H9 (cell line): Measurements from ENCODE around the gene SF3B5. TPM values are rescaled to one million over a fixed set of nuclear protein-coding genes. Genes with fewer than 3 reads are reported as not detected.

Experiments
- DNase-seq: peaks from one replicate; pipeline ENCODE4 v3.0.0-alpha.2; 2017
- H2AFZ ChIP-seq: one replicate; pipeline ENCODE4 v1.6.1; 2013; ENCODE audit warnings: mild to moderate bottlenecking, low read length, control low read depth, moderate library complexity
- H2AK5ac ChIP-seq: 2 replicates; pipeline ENCODE4 v1.6.1; 2013; ENCODE audit warnings: low read length, control low read depth, mixed read lengths; ENCODE audit not compliant: insufficient read length
- H2BK120ac ChIP-seq: one replicate; pipeline ENCODE4 v1.6.1; 2013; ENCODE audit warnings: low read depth, mild to moderate bottlenecking, low read length, control low read depth, inconsistent platforms; ENCODE audit not compliant: poor library complexity, severe bottlenecking
- H2BK12ac ChIP-seq: 2 replicates; pipeline ENCODE4 v1.6.1; 2013; ENCODE audit warnings: low read length, control low read depth, mixed read lengths, low read depth; ENCODE audit not compliant: insufficient read length
- H2BK15ac ChIP-seq: 2 replicates; pipeline ENCODE4 v1.6.1; 2013; ENCODE audit warnings: low read depth, low read length, control low read depth
- H2BK20ac ChIP-seq: one replicate; pipeline ENCODE4 v1.6.1; 2013; ENCODE audit warnings: low read depth, mild to moderate bottlenecking, low read length, control low read depth, inconsistent platforms; ENCODE audit not compliant: poor library complexity, severe bottlenecking
- H2BK5ac ChIP-seq: 2 replicates; pipeline ENCODE4 v1.6.1; 2013; ENCODE audit warnings: low read length, control low read depth, mixed read lengths; ENCODE audit not compliant: insufficient read length
- H3K14ac ChIP-seq: 2 replicates; pipeline ENCODE4 v1.6.1; 2013; ENCODE audit warnings: low read length, control low read depth; ENCODE audit not compliant: insufficient read depth
- H3K18ac ChIP-seq: 2 replicates; pipeline ENCODE4 v1.6.1; 2013; ENCODE audit warnings: low read depth, mild to moderate bottlenecking, mixed read lengths, low read length, control low read depth; ENCODE audit not compliant: insufficient read length
- H3K23ac ChIP-seq: 2 replicates; pipeline ENCODE4 v1.6.1; 2013; ENCODE audit warnings: low read length, control low read depth, mixed read lengths, low read depth; ENCODE audit not compliant: insufficient read length
- H3K23me2 ChIP-seq: 2 replicates; pipeline ENCODE4 v1.6.1; 2013; ENCODE audit warnings: low read depth, mild to moderate bottlenecking, mixed read lengths, low read length, control low read depth; ENCODE audit not compliant: insufficient read length, poor library complexity, severe bottlenecking
- H3K27ac ChIP-seq: 2 replicates; pipeline ENCODE4 v1.5.1; 2013; ENCODE audit warnings: low read length, control low read depth, mixed read lengths, low read depth; ENCODE audit not compliant: insufficient read length
- H3K27me3 ChIP-seq: 2 replicates; pipeline ENCODE4 v1.6.1; 2013; ENCODE audit warnings: low read length, control low read depth, inconsistent platforms; ENCODE audit not compliant: insufficient read depth
- H3K4ac ChIP-seq: 2 replicates; pipeline ENCODE4 v1.6.1; 2013; ENCODE audit warnings: low read depth, mild to moderate bottlenecking, control low read depth, inconsistent platforms, low read length, moderate library complexity
- H3K4me1 ChIP-seq: 2 replicates; pipeline ENCODE4 v1.6.1; 2013; ENCODE audit warnings: low read length, control low read depth, inconsistent platforms; ENCODE audit not compliant: insufficient read depth
- H3K4me2 ChIP-seq: 2 replicates; pipeline ENCODE4 v1.6.1; 2013; ENCODE audit warnings: low read length, control low read depth, mixed read lengths; ENCODE audit not compliant: insufficient read length, insufficient read depth
- H3K56ac ChIP-seq: 2 replicates; pipeline ENCODE4 v1.6.1; 2013; ENCODE audit warnings: low read depth, mild to moderate bottlenecking, mixed read lengths, low read length, control low read depth; ENCODE audit not compliant: insufficient read length
- H3K79me1 ChIP-seq: 2 replicates; pipeline ENCODE4 v1.6.1; 2013; ENCODE audit warnings: low read depth, mild to moderate bottlenecking, moderate library complexity, low read length, control low read depth, inconsistent platforms; ENCODE audit not compliant: insufficient read depth, poor library complexity, severe bottlenecking
- H3K79me2 ChIP-seq: 2 replicates; pipeline ENCODE4 v1.6.1; 2013; ENCODE audit warnings: low read length, control low read depth, inconsistent platforms; ENCODE audit not compliant: insufficient read depth
- H3K9ac ChIP-seq: 2 replicates; pipeline ENCODE4 v1.6.1; 2013; ENCODE audit warnings: low read length, control low read depth, mixed read lengths; ENCODE audit not compliant: insufficient read length; ENCODE audit errors: extremely low read depth
- H3K9me3 ChIP-seq: one replicate; pipeline ENCODE4 v1.6.1; 2013; ENCODE audit warnings: low read depth, low read length, inconsistent platforms; ENCODE audit not compliant: control insufficient read depth
- H3T11ph ChIP-seq: one replicate; pipeline ENCODE4 v1.6.1; 2013; ENCODE audit warnings: mild to moderate bottlenecking, low read length, control low read depth, inconsistent platforms
- H4K20me1 ChIP-seq: one replicate; pipeline ENCODE4 v1.6.1; 2013; ENCODE audit not compliant: control insufficient read depth, insufficient read length, insufficient read depth
- H4K5ac ChIP-seq: 2 replicates; pipeline ENCODE4 v1.6.1; 2013; ENCODE audit warnings: low read depth, mild to moderate bottlenecking, mixed read lengths, low read length, control low read depth; ENCODE audit not compliant: insufficient read length
- H4K8ac ChIP-seq: replicated peaks from 2 replicates; pipeline ENCODE4 v1.6.1; 2013; ENCODE audit warnings: low read length, control low read depth, mixed read lengths, low read depth; ENCODE audit not compliant: insufficient read length
- H4K91ac ChIP-seq: 2 replicates; pipeline ENCODE4 v1.6.1; 2013; ENCODE audit warnings: low read depth, mild to moderate bottlenecking, moderate library complexity, mixed read lengths, low read length, control low read depth; ENCODE audit not compliant: insufficient read length
- H3K27ac Mint-ChIP-seq, 3 experiments: 2 replicates in 2 of 3; 3 replicates in 1 of 3; pipeline ENCODE4 v1.8.0; 2020 to 2021; ENCODE audit warnings: mixed read lengths in 3 of 3, mild to moderate bottlenecking in 1 of 3, moderate library complexity in 1 of 3
- H3K27me3 Mint-ChIP-seq: 2 replicates; pipeline ENCODE4 v1.8.0; 2021; ENCODE audit warnings: low read depth, mild to moderate bottlenecking, moderate library complexity, mixed read lengths
- H3K36me3 Mint-ChIP-seq, 3 experiments: 2 replicates in 2 of 3; 3 replicates in 1 of 3; pipeline ENCODE4 v1.8.0; 2020 to 2021; ENCODE audit warnings: low read depth in 3 of 3, mixed read lengths in 3 of 3; ENCODE audit not compliant: insufficient read depth in 1 of 3
- H3K4me1 Mint-ChIP-seq, 2 experiments: 2 replicates each; pipeline ENCODE4 v1.8.0; 2020; ENCODE audit warnings: mixed read lengths in 2 of 2
- H3K4me3 Mint-ChIP-seq, 2 experiments: 2 replicates in 1 of 2; 3 replicates in 1 of 2; pipeline ENCODE4 v1.8.0; 2020 to 2021; ENCODE audit warnings: mild to moderate bottlenecking in 2 of 2, mixed read lengths in 2 of 2, moderate library complexity in 1 of 2
- H3K9me3 Mint-ChIP-seq, 2 experiments: 2 replicates in 1 of 2; 3 replicates in 1 of 2; pipeline ENCODE4 v1.8.0; 2020; ENCODE audit warnings: mild to moderate bottlenecking in 2 of 2, mixed read lengths in 2 of 2, moderate library complexity in 1 of 2
- WGBS: extraction: QIAGEN DNeasy Blood & Tissue Kit; methylation state at CpG from one replicate; pipeline ENCODE4 v1.1.7; 2013; ENCODE audit warnings: missing lambda C conversion rate, low lambda C conversion rate, mixed read lengths; ENCODE audit not compliant: insufficient read length; ENCODE audit errors: extremely low coverage; 5-methylcytosine and 5-hydroxymethylcytosine counted together
- total RNA-seq: library from RNA; stranded (reverse); gene quantifications from 2 replicates; pipeline ENCODE4 v1.2.1, GENCODE V29; 2021
- TF ChIP-seq, protein P1 (sequence below): fragments of 200-600 bp; sonication (generic); conservative IDR thresholded peaks from 3 replicates; pipeline ENCODE4 v1.8.0; 2021; ENCODE audit warnings: antibody characterized with exemption, mild to moderate bottlenecking

The SF3B5 gene
- total RNA-seq, 1 experiment from 2014 or later = 145 TPM

DNA sequence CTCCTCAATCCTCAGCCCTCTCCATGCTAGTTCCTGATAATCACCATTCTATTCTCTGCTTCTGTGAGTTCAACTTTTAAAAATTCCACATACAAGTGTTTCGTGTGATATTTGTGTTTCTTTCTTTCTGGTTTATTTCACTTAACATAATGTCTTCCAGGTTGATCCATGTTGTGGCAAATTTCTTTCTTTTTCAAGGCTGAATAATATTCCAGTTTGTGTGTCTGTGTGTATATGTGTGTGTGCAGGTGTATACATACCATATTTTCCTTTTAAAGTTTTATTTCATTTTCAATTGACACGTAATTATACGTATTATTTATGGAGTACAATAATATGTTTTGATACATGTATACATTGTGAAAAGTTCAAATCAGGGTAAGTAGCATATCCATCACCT is 19.8 kb upstream of the SF3B5 start:
- H3K79me2 ChIP-seq = no peaks in the 10 kb centered on the region
- no peak overlapping the region for H2BK12ac ChIP-seq
- H3K23ac ChIP-seq = no peak overlapping the region
- H4K91ac ChIP-seq = no peak overlapping the region
- Mint-ChIP-seq H3K27ac (no peak overlapping the region), H3K4me1 (peaks cover 0 to 3% of the 10 kb centered on the region in 2 experiments; a peak in 1 of 4 replicates), H3K36me3 (no peaks in the 10 kb centered on the region), H3K4me3 (no peak overlapping the region), H3K27me3 (no peaks in the 10 kb centered on the region), H3K9me3 (no peaks in the 10 kb centered on the region)
- no peak for DNase-seq
- no peak overlapping the region for H2AK5ac ChIP-seq
- no peak overlapping the region for H2BK120ac ChIP-seq
- H3K4ac ChIP-seq = no peak overlapping the region
- H4K20me1 ChIP-seq = no peaks in the 10 kb centered on the region
- no peak overlapping the region for H3K9ac ChIP-seq
- H3K79me1 ChIP-seq = no peaks in the 10 kb centered on the region
- no peak overlapping the region for H3K18ac ChIP-seq
- no CpG with 5 or more reads among the region's 3 CpGs for WGBS
- no peak overlapping the region for H2BK15ac ChIP-seq
- no peak overlapping the region for H3K56ac ChIP-seq
- TF ChIP-seq, protein P1, sequence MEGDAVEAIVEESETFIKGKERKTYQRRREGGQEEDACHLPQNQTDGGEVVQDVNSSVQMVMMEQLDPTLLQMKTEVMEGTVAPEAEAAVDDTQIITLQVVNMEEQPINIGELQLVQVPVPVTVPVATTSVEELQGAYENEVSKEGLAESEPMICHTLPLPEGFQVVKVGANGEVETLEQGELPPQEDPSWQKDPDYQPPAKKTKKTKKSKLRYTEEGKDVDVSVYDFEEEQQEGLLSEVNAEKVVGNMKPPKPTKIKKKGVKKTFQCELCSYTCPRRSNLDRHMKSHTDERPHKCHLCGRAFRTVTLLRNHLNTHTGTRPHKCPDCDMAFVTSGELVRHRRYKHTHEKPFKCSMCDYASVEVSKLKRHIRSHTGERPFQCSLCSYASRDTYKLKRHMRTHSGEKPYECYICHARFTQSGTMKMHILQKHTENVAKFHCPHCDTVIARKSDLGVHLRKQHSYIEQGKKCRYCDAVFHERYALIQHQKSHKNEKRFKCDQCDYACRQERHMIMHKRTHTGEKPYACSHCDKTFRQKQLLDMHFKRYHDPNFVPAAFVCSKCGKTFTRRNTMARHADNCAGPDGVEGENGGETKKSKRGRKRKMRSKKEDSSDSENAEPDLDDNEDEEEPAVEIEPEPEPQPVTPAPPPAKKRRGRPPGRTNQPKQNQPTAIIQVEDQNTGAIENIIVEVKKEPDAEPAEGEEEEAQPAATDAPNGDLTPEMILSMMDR = no peak
- no peak overlapping the region for H4K5ac ChIP-seq
- no peaks in the 10 kb centered on the region for H3K9me3 ChIP-seq
- no peaks in the 10 kb centered on the region for H3K23me2 ChIP-seq
- H3K27ac ChIP-seq = no peak overlapping the region
- no peak overlapping the region for H2BK5ac ChIP-seq
- H3K4me1 ChIP-seq = no peaks in the 10 kb centered on the region
- no peak overlapping the region for H4K8ac ChIP-seq
- H2AFZ ChIP-seq = no peak overlapping the region
- no peak overlapping the region for H3T11ph ChIP-seq
- no peak overlapping the region for H3K4me2 ChIP-seq
- H3K27me3 ChIP-seq = no peaks in the 10 kb centered on the region
- no peak overlapping the region for H3K14ac ChIP-seq
- H2BK20ac ChIP-seq = no peak overlapping the region
